Inflammatory macrophage treated with lipopolysaccharide for 1 hour (primary cell): ENCODE results near the gene ZNF182.
"Not testable (repeated sequence)": the region's sequence is repeated elsewhere in the genome, so short reads cannot be mapped to it uniquely, and the experiment has no call there.

ENCODE experiments used
- DNase-seq, 2 donors: peaks; one replicate each; pipeline ENCODE4 v3.0.0-alpha.2; 2020 to 2022

ZNF182 gene

GRCh38 chrX:48001260-48001659 is 2.5 kb downstream of the ZNF182 start:
- no peak for DNase-seq

GRCh38 chrX:47992669-47993068 is 11.1 kb downstream of the ZNF182 start:
- no peak for DNase-seq

GRCh38 chrX:47992095-47992380 is 11.8 kb downstream of the ZNF182 start:
- no peak for DNase-seq

GRCh38 chrX:47991263-47992094 is 12.3 kb downstream of the ZNF182 start:
- DNase-seq: peak; percentile 18 to 32

GRCh38 chrX:47976254-47977151 is 27.3 kb downstream of the ZNF182 start:
- DNase-seq: no peak

GRCh38 chrX:47973235-47973634 is 30.6 kb downstream of the ZNF182 start:
- DNase-seq: no peak

GRCh38 chrX:47965526-47965925 is 38.3 kb downstream of the ZNF182 start:
- not testable (repeated sequence) for DNase-seq

GRCh38 chrX:47961830-47962229 is 42.0 kb downstream of the ZNF182 start:
- not testable (repeated sequence) for DNase-seq

GRCh38 chrX:47960406-47960805 is 43.4 kb downstream of the ZNF182 start:
- peak; percentile 68 to 76 for DNase-seq

GRCh38 chrX:47958761-47959342 is 44.9 kb downstream of the ZNF182 start:
- DNase-seq: no peak

- not testable (repeated sequence) for DNase-seq
Measured at GRCh38 chrX:47958206-47958605, 45.6 kb downstream of the ZNF182 start.

- DNase-seq: no peak
Measured at GRCh38 chrX:47956016-47956415, 47.8 kb downstream of the ZNF182 start.

- DNase-seq: not testable (repeated sequence)
Measured at GRCh38 chrX:47955295-47955694, 48.5 kb downstream of the ZNF182 start.

GRCh38 chrX:47941423-47941822 is 62.4 kb downstream of the ZNF182 start:
- DNase-seq: no peak

- DNase-seq: no peak
Measured at GRCh38 chrX:47940448-47940847, 63.3 kb downstream of the ZNF182 start.

GRCh38 chrX:47936940-47937317 is 66.9 kb downstream of the ZNF182 start:
- DNase-seq: no peak

GRCh38 chrX:47936224-47936939 is 67.4 kb downstream of the ZNF182 start:
- DNase-seq: no peak

- DNase-seq: no peak
Measured at GRCh38 chrX:47933946-47934345, 69.8 kb downstream of the ZNF182 start.

- not testable (repeated sequence) for DNase-seq
Measured at GRCh38 chrX:47931970-47932369, 71.8 kb downstream of the ZNF182 start.

- DNase-seq: no peak
Measured at GRCh38 chrX:47927212-47927611, 76.6 kb downstream of the ZNF182 start.
